Naive thymus-derived CD8-positive, alpha-beta T cell (primary cell): ENCODE data around the gene BHLHE40. TPM values are rescaled to one million over a fixed set of nuclear protein-coding genes. Genes with fewer than 3 reads are reported as not detected.

Experiments
- ATAC-seq, 2 donors: fragments of 150-1000 bp; cut with Tn5 transposase in 1 of 2; sonication (Bioruptor Pico), chemical (Tn5 transposase) in 1 of 2; 1 replicate in 1 of 2; 2 replicates in 1 of 2; pipeline ENCODE4 v1.10.0; 2021; ENCODE audit warnings: mild to moderate bottlenecking in 2 of 2, moderate library complexity in 2 of 2
- POLR2A ChIA-PET: fragments of 350-600 bp; sonication (Branson Sonifier 250); formaldehyde crosslinking; loops from one replicate; lab custom pipeline; 2021; ENCODE audit warnings: antibody characterized with exemption; lab: Charles Lee
- DNase-seq, 10 donors: peaks; one replicate each; pipeline versions ENCODE4 v3.0.0 to v3.0.0-alpha.2; 2020 to 2022
- H3K27ac Mint-ChIP-seq, 10 donors: one replicate each; pipeline ENCODE4 v1.8.0; 2020 to 2022; ENCODE audit warnings: mild to moderate bottlenecking in 10 of 10, mixed read lengths in 10 of 10, moderate library complexity in 4 of 10, inconsistent platforms in 1 of 10
- H3K27me3 Mint-ChIP-seq, 5 donors: one replicate each; pipeline ENCODE4 v1.8.0; 2021 to 2022; ENCODE audit warnings: mixed read lengths in 5 of 5
- H3K36me3 Mint-ChIP-seq, 3 donors: one replicate each; pipeline ENCODE4 v1.8.0; 2020 to 2022; ENCODE audit warnings: mixed read lengths in 3 of 3, mild to moderate bottlenecking in 2 of 3, inconsistent platforms in 1 of 3
- H3K4me1 Mint-ChIP-seq, 4 donors: one replicate each; pipeline ENCODE4 v1.8.0; 2021 to 2022; ENCODE audit warnings: mixed read lengths in 4 of 4
- H3K4me3 Mint-ChIP-seq, 10 donors: one replicate each; pipeline ENCODE4 v1.8.0; 2020 to 2022; ENCODE audit warnings: mild to moderate bottlenecking in 10 of 10, mixed read lengths in 10 of 10, moderate library complexity in 6 of 10, inconsistent platforms in 1 of 10
- H3K9me3 Mint-ChIP-seq, 9 donors: one replicate each; pipeline ENCODE4 v1.8.0; 2020 to 2022; ENCODE audit warnings: mixed read lengths in 9 of 9, mild to moderate bottlenecking in 3 of 9, inconsistent platforms in 1 of 9, moderate library complexity in 1 of 9
- polyA plus RNA-seq, 3 donors: library from polyadenylated mRNA; unstranded; fragments of 300-500 nt; fragmentation: Illumina TruSeq; gene quantifications; one replicate each; pipeline ENCODE4 v1.2.3, GENCODE V29; 2021
- total RNA-seq, 8 experiments: library from RNA in 2 of 8; stranded (reverse) in 2 of 8; gene quantifications; one replicate each; pipeline ENCODE4 v1.2.3 and lab custom pipeline; 2021 to 2026

Gene BHLHE40
- total and polyA plus RNA-seq, 5 experiments from 2014 or later, result 1.1 to 10.0 (median 4.5) TPM

DNA sequence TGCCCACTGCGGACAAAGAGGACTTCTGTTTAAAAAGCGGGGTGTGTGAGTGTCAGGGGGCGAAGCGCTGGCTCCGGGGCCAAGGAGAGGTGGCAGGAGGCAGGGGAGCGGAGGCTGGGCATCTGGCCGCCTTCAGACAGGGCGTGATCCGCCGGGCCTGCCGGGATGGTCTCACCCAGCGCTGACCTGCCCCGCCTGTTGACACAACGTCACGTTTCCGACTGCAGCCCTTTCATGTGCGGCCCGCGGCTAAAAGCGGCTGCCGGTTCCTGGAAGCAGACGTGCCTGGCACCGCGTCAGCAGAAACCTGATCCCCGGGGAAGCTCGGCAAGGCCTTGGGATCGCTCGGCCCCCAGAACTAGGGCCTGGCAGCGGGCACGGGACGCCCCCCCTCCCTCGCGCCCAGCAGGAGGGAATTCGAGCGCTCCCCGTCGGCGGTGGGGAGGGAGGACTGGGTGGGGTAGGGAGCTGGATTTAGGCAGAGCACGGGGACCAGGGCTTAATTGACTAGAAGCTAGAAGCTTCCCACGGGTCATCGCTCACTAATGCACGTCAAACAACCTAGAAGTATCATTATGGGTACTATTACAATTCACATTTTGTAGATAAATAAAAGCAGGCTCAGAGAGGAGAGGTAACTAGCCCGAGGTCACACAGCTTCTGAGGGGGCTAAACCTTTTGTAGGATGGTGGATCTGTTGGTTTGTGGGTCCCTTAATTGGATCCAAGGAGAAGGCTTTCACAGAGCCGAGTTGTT is 7.7 kb downstream of the BHLHE40 start:
- H3K9me3 Mint-ChIP-seq, result no peaks in the 10 kb centered on the region
- DNase-seq (peak; percentile 32 to 73 (median 51)), ATAC-seq (peak; percentile 62 to 79)
- H3K27me3 Mint-ChIP-seq, result no peaks in the 10 kb centered on the region
- H3K27ac Mint-ChIP-seq, result peak overlapping the region; percentile 70 to 96 (median 82)
- H3K4me3 Mint-ChIP-seq, result peak overlapping the region; percentile 48 to 87 (median 84)
- H3K36me3 Mint-ChIP-seq, result peaks cover 0 to 15% (median 4%) of the 10 kb centered on the region in 3 donors
- peaks cover 13 to 68% (median 36%) of the 10 kb centered on the region in 4 donors for H3K4me1 Mint-ChIP-seq
- POLR2A ChIA-PET, result interaction anchor here (1.0 kb wide), 1 partner anchor 10 kb away, joined by 6 read pairs; no protein-coding TSS in a partner anchor

DNA sequence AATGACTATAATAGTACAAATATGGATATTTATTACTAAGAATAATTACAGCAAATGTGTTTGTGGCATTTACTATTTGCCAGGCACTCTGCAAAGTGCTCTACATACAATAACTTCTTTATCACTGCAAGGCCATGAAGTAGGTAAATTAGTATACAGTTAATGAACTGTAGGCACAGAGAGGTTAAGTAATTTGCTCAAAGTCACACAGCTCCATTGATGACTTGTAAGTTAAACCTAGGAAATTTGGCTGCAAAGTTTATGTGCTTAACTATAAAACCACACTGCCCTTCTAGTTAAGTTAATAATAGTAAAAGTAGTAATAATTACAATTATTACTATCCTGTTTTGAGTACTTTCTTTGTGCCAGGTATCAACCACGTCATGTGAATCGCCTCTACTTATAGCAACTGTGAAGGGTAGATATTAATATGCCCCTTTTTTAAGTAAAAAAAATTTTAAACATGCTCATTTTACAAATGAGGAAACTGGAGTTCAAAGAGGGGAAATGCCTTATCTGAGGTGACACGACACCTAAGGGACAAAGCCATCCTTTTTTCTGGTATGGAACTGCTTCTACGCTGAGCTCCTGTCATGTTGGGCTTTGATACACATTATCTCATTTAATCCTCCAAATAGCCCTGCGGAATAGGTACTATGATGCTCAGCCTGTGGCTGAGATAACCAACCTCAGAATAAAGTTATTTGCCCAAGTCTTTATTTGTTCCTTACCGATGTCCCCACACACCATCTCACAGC is 8.5 kb downstream of the BHLHE40 start:
- Mint-ChIP-seq H3K4me1 (peaks cover 12 to 61% (median 32%) of the 10 kb centered on the region in 4 donors), H3K9me3 (no peaks in the 10 kb centered on the region), H3K27me3 (no peaks in the 10 kb centered on the region), H3K27ac (peak overlapping the region in 4 of 10 donors; percentile 43 to 90 (median 58)), H3K4me3 (peak overlapping the region; percentile 48 to 87 (median 84)), H3K36me3 (peaks cover 0 to 8% (median 4%) of the 10 kb centered on the region in 3 donors)
- no peak for DNase-seq
- no peak for ATAC-seq
- POLR2A ChIA-PET, result interaction anchor here (1.0 kb wide), 1 partner anchor 10 kb away, joined by 6 read pairs; no protein-coding TSS in a partner anchor

DNA sequence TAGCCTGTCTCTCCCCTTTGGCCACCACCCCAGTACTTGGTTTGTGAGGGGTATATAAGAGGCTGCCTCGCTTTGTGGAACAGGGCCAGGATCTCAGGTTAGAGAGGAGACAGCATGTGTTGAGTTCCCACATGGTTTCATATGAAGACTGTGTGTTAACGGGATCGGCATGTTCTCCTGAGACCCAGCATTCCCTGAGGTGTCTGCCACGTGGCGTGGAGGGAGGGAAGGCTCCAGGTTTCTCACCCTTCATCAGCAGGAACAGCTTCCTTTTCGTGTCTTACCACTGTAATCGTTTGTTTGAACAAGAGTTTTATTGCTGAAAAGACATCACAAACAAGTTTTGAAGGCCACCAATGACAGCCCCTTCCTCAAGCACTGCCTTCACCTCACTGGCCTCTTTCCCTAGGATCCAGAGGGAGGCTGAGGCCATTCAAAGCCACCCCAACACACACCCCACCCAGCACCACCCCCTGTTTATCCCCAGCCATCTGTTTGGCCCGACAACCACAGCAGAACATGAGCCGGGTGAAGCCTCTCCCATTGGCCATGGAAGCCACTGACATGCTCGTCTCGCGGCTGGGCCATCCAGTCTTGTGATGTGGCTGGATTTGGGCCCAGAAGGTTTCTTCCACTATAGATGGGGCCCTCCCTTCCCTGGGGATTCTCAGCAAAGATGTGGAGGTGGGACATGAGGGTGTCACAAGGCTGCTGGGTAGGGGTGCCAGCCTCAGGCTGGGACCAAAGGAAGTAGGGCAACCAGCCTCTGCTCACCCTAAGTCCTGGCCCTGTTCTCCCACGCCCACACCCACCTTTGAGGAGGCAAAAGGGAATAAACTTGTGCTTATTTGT is 10.0 kb downstream of the BHLHE40 start:
- POLR2A ChIA-PET, result no interaction called here
- no peak for DNase-seq
- H3K4me1 Mint-ChIP-seq, result peaks cover 7 to 46% (median 20%) of the 10 kb centered on the region in 4 donors
- H3K27me3 Mint-ChIP-seq, result no peaks in the 10 kb centered on the region
- H3K27ac Mint-ChIP-seq, result peak overlapping the region in 2 of 10 donors; percentile 52 to 68
- ATAC-seq, result no peak
- H3K36me3 Mint-ChIP-seq, result no peaks in the 10 kb centered on the region
- H3K4me3 Mint-ChIP-seq, result no peak overlapping the region
- no peaks in the 10 kb centered on the region for H3K9me3 Mint-ChIP-seq

DNA sequence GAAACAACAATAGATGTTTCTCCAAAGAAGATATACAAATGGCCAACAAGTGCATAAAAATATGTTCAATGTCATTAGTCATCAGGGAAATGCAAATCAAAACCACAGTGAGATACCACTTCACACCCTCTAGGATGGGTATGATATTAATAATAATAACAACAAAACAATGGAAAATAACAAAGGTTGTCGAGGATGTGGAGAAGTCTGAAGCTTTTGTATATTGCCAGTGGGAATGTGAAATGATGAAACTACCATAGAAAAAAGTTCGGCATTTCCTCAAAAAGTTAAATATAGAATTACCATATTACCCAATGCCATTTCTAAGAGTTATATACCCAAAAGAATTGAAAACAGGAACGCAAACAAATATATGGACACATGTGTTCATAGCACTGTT is 10.8 kb downstream of the BHLHE40 start:
- H3K9me3 Mint-ChIP-seq, result no peaks in the 10 kb centered on the region
- H3K27ac Mint-ChIP-seq, result peak overlapping the region in 1 of 10 donors; percentile 2
- no peak for ATAC-seq
- H3K4me1 Mint-ChIP-seq, result peaks cover 7 to 40% (median 15%) of the 10 kb centered on the region in 4 donors
- H3K36me3 Mint-ChIP-seq, result no peaks in the 10 kb centered on the region
- H3K27me3 Mint-ChIP-seq, result no peaks in the 10 kb centered on the region
- no peak for DNase-seq
- POLR2A ChIA-PET, result no interaction called here
- H3K4me3 Mint-ChIP-seq, result no peak overlapping the region

DNA sequence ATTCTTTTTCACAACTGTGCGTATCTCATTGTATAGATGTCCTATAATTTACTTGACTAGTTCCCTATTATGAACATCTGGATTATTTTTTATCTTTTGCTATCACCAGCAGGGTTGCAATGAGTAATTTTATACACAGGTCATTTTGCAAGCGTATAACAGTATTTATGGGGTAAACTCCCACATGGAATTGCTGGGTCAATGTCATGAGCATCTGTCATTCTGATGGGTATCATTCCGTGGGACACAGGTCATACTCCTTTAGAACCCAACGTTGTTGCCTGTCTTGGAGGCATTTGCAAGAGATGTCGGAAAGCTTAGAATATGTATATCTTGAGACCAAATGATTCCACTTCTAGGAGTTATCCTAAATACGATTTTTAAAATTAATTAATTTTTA is 12.9 kb downstream of the BHLHE40 start:
- no peak overlapping the region for H3K27ac Mint-ChIP-seq
- H3K27me3 Mint-ChIP-seq, result no peaks in the 10 kb centered on the region
- H3K36me3 Mint-ChIP-seq, result no peaks in the 10 kb centered on the region
- H3K4me3 Mint-ChIP-seq, result no peak overlapping the region
- POLR2A ChIA-PET, result interaction anchor here (0.6 kb wide), 1 partner anchor 42 kb away, joined by 3 read pairs; no protein-coding TSS in a partner anchor
- DNase-seq (no peak), ATAC-seq (no peak)
- H3K9me3 Mint-ChIP-seq, result no peaks in the 10 kb centered on the region
- H3K4me1 Mint-ChIP-seq, result peaks cover 2 to 22% (median 6%) of the 10 kb centered on the region in 4 donors

DNA sequence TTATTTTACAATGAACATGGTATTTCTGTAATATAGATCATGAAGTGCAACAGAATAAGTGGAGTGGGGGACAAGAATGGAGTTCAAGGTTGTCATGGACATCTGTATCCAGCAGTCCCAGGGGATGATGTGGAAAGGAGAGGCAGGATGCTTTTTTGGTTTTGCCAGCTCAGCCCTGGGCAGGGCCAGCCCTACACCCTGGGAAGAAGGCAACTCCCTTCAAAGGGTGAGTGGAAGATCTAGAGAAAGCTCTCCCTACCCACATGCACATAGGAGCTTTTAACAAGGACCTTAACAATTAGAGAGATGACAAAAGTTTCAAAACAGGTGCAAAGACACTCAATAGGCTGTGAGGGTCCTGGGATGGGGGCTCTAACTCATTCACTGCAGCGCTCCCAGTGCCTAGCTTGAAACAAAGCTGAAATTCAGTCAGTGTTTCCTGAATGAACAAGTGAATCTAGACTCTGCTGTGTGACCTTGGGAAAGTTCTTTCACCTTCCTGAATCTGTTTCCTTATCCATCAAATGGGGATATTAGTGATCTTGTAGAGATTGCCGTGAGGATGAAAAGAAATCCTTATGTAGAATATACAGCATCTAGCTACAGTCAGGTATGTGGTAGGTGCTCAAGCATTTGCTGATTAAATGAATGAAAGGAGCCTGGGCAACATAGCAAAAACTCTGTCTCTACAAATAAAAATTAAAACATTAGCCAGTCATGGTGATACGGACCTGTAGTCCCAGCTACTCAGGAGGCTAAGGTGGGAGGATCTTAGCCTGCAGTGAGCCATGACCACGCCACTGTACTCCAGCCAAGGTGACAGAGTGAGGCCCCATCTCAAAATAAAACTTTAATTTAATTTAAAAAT is 14.3 kb downstream of the BHLHE40 start:
- H3K4me3 Mint-ChIP-seq, result no peak overlapping the region
- no peak for ATAC-seq
- no peak for DNase-seq
- POLR2A ChIA-PET, result interaction anchor here (0.7 to 1.3 kb wide), 2 partner anchors 9 to 283 kb away, joined by 3 to 6 read pairs; no protein-coding TSS in a partner anchor
- no peaks in the 10 kb centered on the region for H3K9me3 Mint-ChIP-seq
- H3K36me3 Mint-ChIP-seq, result no peaks in the 10 kb centered on the region
- no peaks in the 10 kb centered on the region for H3K27me3 Mint-ChIP-seq
- no peak overlapping the region for H3K27ac Mint-ChIP-seq
- peaks cover 0 to 14% (median 3%) of the 10 kb centered on the region in 4 donors for H3K4me1 Mint-ChIP-seq

DNA sequence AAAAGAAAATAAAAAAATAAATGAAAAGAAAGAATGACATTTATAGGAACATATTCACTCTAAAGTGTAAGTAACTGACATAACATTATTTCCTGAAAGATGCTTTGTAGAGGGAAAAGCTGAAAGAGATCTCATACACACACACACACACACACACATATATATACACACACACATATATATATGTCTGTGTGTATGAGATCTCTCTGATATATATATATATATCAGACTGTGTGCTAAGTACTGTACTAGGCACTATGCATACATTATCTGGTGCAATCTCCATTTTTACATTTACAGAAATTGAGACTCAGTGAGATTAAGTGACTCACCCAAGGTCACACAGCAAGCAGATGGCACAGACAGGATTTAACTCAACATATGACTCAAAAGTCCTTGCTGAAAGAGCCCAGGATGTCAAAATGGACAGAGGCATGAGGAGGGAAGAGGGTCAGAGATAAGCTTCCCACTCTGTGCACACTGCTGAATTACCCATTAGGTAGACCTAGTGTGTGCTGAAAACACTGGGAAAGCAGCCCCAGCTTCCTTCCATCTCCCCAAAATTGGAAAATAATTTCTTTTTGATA is 15.0 kb downstream of the BHLHE40 start:
- ATAC-seq, result no peak
- POLR2A ChIA-PET, result interaction anchor here (1.3 kb wide), 1 partner anchor 10 kb away, joined by 6 read pairs; no protein-coding TSS in a partner anchor
- no peaks in the 10 kb centered on the region for H3K9me3 Mint-ChIP-seq
- peaks cover 0 to 9% (median 3%) of the 10 kb centered on the region in 4 donors for H3K4me1 Mint-ChIP-seq
- H3K4me3 Mint-ChIP-seq, result no peak overlapping the region
- no peak for DNase-seq
- no peak overlapping the region for H3K27ac Mint-ChIP-seq
- H3K27me3 Mint-ChIP-seq, result no peaks in the 10 kb centered on the region
- H3K36me3 Mint-ChIP-seq, result no peaks in the 10 kb centered on the region

DNA sequence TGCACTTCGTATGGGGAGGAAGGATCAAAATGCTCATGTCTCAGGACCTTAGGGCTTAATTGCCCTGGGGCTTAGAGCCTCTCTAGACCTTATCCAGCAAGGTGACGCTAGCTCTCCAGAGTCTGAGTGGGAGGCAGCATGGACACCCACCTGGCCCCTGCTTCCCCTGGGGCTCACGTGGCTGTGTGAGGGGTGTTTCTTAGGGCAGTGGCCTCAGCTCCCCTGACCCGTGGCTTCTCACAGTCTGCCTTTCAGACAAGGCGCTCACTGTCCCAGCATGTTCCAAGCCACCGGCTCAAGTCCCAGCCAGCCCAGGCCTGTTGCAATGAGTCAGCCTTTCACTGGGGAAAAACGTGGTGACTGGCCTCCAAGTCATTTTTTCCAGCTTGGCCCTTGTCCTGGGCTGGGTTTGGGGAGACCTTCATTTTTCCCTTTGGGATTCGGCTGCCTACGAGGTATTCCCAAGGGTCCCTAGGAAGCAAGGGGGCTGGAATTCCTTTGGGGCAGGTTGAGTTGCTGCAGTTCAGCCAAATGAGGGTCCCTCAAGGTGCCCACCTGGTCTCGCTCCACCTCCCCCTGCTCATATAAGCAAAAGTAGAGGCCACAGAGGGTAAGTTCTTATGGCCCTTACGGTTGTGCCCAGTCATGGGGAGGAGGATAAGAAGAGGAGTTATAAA is 15.7 kb downstream of the BHLHE40 start:
- POLR2A ChIA-PET, result no interaction called here
- Mint-ChIP-seq H3K27ac (no peak overlapping the region), H3K4me1 (peaks cover 0 to 14% (median 3%) of the 10 kb centered on the region in 4 donors), H3K27me3 (no peaks in the 10 kb centered on the region), H3K9me3 (no peaks in the 10 kb centered on the region), H3K36me3 (no peaks in the 10 kb centered on the region), H3K4me3 (no peak overlapping the region)
- ATAC-seq (no peak), DNase-seq (no peak)

DNA sequence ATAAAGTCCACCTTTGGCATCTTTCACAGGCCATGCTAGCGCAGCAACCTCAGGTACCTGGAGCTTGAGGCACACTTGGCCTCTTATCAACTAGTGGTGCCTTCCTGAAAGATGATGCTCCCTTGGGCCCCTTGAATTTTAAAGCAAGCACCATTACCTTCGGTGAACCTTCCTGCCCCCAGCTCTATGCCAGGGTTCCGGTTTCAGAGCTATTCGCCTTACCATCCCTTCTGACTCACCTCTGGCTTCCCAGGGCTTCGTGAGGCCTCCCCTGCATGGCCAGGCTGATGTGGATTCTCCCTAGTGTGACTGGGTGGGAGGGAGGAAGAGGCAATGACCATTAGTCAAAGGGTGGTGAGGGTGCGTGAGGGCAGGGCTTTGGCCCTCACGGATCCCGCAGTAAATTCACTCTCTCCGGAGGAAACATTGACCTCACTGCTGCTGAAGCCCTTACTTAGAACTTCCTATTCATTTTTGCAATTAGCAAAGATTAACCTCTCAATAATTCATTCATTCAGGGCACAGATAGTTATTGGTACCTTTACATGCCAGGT is 16.3 kb downstream of the BHLHE40 start:
- Mint-ChIP-seq H3K27ac (no peak overlapping the region), H3K36me3 (no peaks in the 10 kb centered on the region)
- POLR2A ChIA-PET, result no interaction called here

DNA sequence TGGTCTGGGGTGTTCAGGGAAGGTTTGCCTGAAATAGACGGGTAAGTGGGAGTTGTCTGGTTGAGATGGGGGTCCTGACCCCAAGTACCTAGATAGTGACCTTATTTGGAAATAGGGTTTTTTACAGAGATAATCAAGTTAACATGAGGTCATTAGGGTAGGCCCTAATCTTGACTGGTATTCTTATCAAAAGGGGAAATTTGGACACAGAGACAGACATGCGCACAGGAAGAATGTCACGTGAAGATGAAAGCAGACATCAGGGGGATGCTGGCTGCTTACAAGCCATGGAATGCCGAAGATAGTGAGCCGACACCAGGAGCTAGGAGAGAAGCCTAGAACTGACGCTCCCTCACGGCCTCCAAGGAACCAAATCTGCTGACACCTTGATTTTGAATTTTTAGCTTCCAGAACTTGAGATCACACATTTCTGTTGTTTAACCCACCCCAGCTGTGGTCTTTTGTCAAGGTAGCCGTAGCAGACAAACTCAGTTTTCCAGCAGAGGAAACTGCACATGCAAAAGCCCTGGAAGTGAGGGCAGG is 17.1 kb downstream of the BHLHE40 start:
- Mint-ChIP-seq H3K9me3 (no peaks in the 10 kb centered on the region), H3K27me3 (no peaks in the 10 kb centered on the region), H3K36me3 (no peaks in the 10 kb centered on the region), H3K27ac (no peak overlapping the region), H3K4me3 (no peak overlapping the region), H3K4me1 (peaks cover 0 to 8% (median 3%) of the 10 kb centered on the region in 4 donors)
- POLR2A ChIA-PET, result no interaction called here
- ATAC-seq, result no peak
- no peak for DNase-seq

More for the DNA sequence above, 16.3 kb downstream of the BHLHE40 start:
- Mint-ChIP-seq H3K4me3 (no peak overlapping the region), H3K27me3 (no peaks in the 10 kb centered on the region), H3K9me3 (no peaks in the 10 kb centered on the region), H3K4me1 (peaks cover 0 to 8% (median 3%) of the 10 kb centered on the region in 4 donors)
- ATAC-seq (no peak), DNase-seq (no peak)
